ENCODE data around the gene GPATCH8.

DNA sequence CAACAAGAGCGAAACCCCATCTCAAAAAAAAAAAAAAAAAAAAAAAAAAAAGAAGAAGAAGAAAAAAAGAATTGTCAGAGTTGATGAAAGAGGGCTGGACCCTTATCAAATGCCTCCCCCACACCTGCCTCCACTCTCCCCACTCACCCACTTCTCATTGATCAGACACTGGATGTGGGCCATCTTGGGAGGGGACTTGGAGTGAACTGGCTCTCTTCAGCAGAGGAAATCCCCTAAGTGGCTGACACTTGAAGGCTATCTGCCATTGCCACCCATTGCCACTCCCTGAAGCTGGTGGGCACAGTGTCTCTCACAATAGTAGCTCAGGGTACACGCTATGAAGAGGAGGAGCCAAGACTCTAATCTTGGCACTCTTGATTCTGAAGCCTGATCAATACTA lies 115.4 kb downstream of the GPATCH8 start:
- no peak for TF ChIP-seq CTCF (conservative IDR thresholded peaks at IDR 0.05)
- no peak for TF ChIP-seq ZFX (IDR thresholded peaks at IDR 0.05)
